ENCODE results near the gene PARM1.

DNA sequence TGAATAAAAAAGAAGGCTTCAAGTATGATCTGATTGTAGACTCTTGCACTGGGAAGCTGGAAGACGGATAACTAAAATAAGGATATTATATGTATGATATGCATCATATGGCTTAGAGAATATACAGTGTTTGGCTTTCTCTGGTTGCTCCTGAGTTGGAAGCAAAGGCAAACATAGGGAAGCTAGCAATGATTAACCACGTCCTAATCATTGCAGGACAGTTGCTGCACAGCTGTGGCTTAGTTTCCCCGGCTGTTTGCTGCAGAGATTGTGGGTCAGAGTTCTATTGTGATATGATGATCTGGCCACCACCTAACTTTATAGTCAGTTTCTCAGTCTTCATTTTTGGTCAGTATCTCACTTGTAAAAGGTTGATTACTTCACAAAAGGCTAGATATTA is 36.3 kb upstream of the PARM1 start:
- TF ChIP-seq, protein P1, sequence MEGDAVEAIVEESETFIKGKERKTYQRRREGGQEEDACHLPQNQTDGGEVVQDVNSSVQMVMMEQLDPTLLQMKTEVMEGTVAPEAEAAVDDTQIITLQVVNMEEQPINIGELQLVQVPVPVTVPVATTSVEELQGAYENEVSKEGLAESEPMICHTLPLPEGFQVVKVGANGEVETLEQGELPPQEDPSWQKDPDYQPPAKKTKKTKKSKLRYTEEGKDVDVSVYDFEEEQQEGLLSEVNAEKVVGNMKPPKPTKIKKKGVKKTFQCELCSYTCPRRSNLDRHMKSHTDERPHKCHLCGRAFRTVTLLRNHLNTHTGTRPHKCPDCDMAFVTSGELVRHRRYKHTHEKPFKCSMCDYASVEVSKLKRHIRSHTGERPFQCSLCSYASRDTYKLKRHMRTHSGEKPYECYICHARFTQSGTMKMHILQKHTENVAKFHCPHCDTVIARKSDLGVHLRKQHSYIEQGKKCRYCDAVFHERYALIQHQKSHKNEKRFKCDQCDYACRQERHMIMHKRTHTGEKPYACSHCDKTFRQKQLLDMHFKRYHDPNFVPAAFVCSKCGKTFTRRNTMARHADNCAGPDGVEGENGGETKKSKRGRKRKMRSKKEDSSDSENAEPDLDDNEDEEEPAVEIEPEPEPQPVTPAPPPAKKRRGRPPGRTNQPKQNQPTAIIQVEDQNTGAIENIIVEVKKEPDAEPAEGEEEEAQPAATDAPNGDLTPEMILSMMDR (IDR thresholded peaks at IDR 0.05): no peak
- TF ChIP-seq POLR2AphosphoS5 (IDR thresholded peaks at IDR 0.05): no peak

Data from esophagus muscularis mucosa (tissue), 3 donors.